NCI-H2196 (cell line): ENCODE data around the gene LAG3.

Experiments
- DNase-seq: peaks from one replicate; lab custom pipeline; 2025; ENCODE audit not compliant: unreplicated experiment; lab: John Stamatoyannopoulos, UW

LAG3 gene

GRCh38 chr12:6752921-6753771, 19.2 kb upstream of the LAG3 start, which contains the start of gene MLF2:
Gene MLF2 (minus strand): TSS chr12:6753141. CDS start chr12:6752334, 807 bp downstream.
- DNase-seq = peak; percentile 87

GRCh38 chr12:6753772-6754356, 18.5 kb upstream of the LAG3 start:
- DNase-seq = no peak

GRCh38 chr12:6754411-6754810, 17.9 kb upstream of the LAG3 start:
- no peak for DNase-seq

- DNase-seq = no peak
These were observed 15.2 kb upstream of the LAG3 start for GRCh38 chr12:6757028-6757690.

- DNase-seq = no peak
These were observed 13.7 kb upstream of the LAG3 start for GRCh38 chr12:6758506-6759095.

DNA sequence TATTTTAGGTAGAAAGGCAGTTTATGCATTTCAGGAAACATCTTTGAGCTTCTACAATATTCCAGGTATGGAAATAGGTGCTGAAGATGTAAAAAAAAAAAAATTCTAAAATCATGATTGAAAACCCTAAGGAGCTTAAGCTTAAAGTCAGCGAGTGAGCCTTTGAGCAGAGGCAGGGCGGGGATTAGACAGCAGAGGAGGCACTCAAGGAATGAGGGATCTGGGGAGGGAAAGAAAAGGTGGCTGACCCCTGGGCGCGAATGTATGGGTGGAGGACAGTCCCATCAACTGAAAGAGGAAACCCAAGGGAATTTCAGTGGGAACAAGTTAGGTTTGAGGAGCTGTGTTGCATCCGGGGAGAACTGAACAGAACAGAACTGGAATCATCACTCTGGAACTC, 12.6 kb upstream of the LAG3 start:
- DNase-seq = no peak

- no peak for DNase-seq
These were observed 8.9 kb upstream of the LAG3 start for GRCh38 chr12:6763380-6763779.

- peak; percentile 83 for DNase-seq
These were observed 8.1 kb upstream of the LAG3 start for GRCh38 chr12:6764011-6764828.

DNA sequence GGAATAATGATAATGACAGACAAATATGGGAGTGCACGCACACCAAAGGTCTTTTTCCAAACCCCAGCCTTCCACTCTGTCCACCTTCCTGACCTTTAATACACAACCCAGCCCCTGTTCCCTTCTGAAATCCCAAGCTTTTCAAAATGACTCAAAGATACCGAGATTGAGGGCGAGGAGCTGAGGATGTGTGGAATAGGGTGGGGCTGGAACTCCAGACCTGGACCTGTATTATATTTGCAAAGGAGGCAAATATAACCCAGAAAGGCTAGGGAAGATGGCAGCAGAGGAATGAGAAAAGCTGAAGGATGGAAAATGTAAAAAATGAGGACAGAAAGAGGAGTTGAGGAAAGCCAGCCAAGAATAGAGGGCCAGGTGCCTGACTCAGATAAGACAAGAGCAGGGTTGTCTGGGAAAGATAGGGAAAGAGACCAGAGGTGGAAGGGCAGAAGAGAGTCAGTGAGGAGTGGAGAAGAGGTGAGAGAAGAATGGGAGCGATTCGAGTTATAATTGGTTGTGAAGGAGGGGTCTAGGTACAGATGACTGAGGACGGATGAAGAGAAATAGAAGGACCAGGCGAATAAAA, 7.2 kb upstream of the LAG3 start:
- DNase-seq = no peak

- DNase-seq = peak; percentile 71
These were observed 6.4 kb upstream of the LAG3 start, which contains the start of gene PTMS for GRCh38 chr12:6765634-6766581. Gene PTMS (plus strand): TSS chr12:6766363. CDS start chr12:6766706, 343 bp downstream.

- DNase-seq = peak; percentile 58
These were observed 5.5 kb upstream of the LAG3 start for GRCh38 chr12:6766651-6767349.

DNA sequence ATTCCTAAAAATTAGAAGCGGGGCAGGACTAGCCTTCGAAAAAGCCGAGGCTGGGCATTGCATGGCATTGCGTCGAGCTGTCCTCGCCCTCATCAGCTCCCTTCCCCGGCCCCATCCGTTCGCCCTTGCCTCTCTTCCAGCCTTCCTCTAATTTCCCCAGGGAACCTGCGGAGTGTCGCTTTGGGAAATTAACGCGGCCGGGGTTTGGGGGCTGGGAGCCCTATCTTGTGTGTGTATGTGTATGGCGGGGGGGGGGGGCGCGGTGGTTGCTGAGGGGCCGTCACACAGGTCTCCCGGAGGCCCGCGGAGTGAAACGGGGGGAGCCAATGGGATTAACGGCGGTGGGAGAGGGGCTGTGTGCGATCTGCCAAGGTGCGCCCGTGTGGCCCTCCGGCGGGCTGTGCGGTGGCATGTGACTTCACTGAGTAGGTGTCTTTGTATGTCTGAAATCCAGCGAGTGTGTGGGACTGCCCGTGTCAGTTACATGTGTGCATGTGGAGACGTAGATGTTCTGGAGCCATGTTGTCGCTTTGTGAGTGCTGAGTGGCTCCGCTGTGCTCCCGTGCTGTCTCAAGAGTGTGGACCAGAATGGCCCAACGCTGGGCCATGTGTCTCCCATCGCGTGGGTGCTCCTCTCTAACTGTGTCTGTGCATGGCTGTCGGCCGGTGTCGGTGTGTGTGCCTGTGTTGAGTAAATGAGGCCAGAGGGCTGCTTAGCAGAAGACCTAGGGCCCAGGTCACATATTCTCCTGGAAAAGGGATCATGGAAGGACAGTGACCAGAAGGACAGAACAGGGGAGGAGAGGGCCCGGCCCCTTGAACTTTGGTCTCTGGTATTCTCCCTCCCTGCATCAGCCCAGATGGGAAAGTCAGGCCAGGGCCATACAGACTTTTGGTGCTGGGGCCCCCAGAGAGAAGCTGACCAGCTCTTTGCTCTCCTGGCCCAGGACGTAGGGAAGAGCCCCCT, 4.7 kb upstream of the LAG3 start:
- no peak for DNase-seq

- no peak for DNase-seq
These were observed 3.8 kb upstream of the LAG3 start for GRCh38 chr12:6768437-6768914.

DNA sequence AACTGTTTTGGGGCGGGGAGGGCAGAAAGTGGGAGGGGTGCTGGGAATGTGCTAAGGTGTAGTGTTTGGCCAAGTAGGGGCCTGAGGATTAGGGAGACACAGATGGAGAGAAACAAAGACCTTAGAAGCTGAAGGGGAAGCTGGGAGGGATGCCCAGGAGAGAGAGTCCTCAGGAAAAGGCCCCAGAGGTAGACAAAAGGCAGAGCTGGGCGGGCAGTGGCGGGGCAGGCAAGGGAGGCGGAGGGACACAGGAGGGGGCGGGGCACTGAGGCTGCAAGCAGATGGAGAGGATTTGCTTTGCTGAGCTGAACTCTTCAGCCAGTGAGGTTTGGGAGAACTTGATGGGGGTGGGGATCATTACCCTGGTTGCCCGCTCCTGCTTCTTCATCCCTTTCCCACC, 3.3 kb upstream of the LAG3 start:
- peak; percentile 32 for DNase-seq

DNA sequence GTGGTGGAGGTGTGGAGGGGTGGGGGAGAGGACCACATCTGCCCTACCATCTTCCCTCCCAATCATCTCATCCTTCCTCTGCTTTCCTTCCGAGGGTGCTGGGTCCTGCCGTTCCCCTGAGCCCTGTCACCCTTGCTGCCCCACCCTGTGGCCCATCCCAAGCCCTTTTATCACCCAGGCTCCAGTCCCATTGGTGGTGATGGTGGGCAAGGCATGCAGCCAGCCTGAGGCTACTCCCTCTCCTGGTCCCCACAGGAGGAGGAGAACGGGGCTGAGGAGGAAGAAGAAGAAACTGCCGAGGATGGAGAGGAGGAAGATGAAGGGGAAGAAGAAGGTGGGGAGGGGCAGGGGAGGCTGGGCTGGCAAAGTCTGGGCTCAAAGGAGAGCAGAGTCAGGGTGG, 2.7 kb upstream of the LAG3 start:
- no peak for DNase-seq

GRCh38 chr12:6770094-6770493, 2.2 kb upstream of the LAG3 start:
- DNase-seq = no peak

DNA sequence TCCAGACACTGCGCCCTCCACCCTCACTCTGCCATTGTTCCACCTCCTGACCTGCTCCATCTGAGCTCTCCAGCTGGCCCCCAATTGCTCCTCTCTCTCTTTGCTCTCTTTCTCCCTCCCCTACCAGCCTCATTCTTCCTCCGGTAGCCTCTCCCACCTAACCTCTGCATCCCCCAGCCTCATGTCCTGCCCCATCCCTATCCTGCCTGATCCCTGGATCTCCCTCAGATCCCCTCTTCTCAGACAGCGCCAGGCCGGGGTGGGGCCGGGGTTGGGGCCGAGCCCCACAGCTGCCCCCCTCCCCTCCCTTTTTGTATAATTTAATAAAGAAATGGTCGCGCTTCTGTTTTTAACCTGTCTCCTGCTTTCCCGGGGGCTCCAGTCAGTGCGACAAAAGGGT, 1.7 kb upstream of the LAG3 start:
- no peak for DNase-seq
